Measurements from ENCODE around the gene GSX1.

Gene GSX1

GRCh38 chr13:27826379-27827353 lies 34.4 kb downstream of the GSX1 start (continued):
- no peak for TF ChIP-seq ZNF488 (tag by site-specific recombination; IDR thresholded peaks at IDR 0.05)
- no peak for TF ChIP-seq BCL6B (tag by site-specific recombination; IDR thresholded peaks at IDR 0.05)
- peak; percentile 76; the same call in 1 of the 2 replicates for TF ChIP-seq OVOL3 (tag by site-specific recombination; IDR thresholded peaks at IDR 0.05)
- 0 out of 2 replicates have a peak, but pooled peaks have one; percentile 45 for TF ChIP-seq GFI1B (tag by site-specific recombination; IDR thresholded peaks at IDR 0.05)
- TF ChIP-seq ZNF19 (tag by site-specific recombination; IDR thresholded peaks at IDR 0.05; ENCODE audit: low read depth), result no peak
- TF ChIP-seq ZBTB7A (tag by site-specific recombination; IDR thresholded peaks at IDR 0.05; ENCODE audit: low read depth), result no peak
- TF ChIP-seq ZNF785 (tag by site-specific recombination; IDR thresholded peaks at IDR 0.05), result no peak
- peak; percentile 83 for TF ChIP-seq ZNF843 (tag by site-specific recombination; IDR thresholded peaks at IDR 0.05)
- no peak for TF ChIP-seq KLF7 (tag by site-specific recombination; IDR thresholded peaks at IDR 0.05; ENCODE audit: borderline replicate concordance)
- no peak for TF ChIP-seq MEIS1 (CRISPR knock-in tag; IDR thresholded peaks at IDR 0.05; ENCODE audit: borderline replicate concordance)
- no peak for TF ChIP-seq ZNF558 (tag by site-specific recombination; IDR thresholded peaks at IDR 0.05)
- no peak for TF ChIP-seq ZNF223 (tag by site-specific recombination; IDR thresholded peaks at IDR 0.05)
- TF ChIP-seq ZBTB49 (tag by site-specific recombination; IDR thresholded peaks at IDR 0.05; ENCODE audit: low read depth), result no peak
- TF ChIP-seq ZBTB1 (tag by site-specific recombination; IDR thresholded peaks at IDR 0.05), result no peak
- no peak for TF ChIP-seq ZNF677 (tag by site-specific recombination; IDR thresholded peaks at IDR 0.05)
- TF ChIP-seq KLF10 (tag by site-specific recombination; IDR thresholded peaks at IDR 0.05), result 0 out of 2 replicates have a peak, but pooled peaks have one; percentile 55
- TF ChIP-seq ZNF239 (tag by site-specific recombination; IDR thresholded peaks at IDR 0.05), result no peak
- peak; percentile 98 for TF ChIP-seq ZEB2 (tag by site-specific recombination; IDR thresholded peaks at IDR 0.05)
- no peak for TF ChIP-seq MYNN (tag by site-specific recombination; IDR thresholded peaks at IDR 0.05; ENCODE audit: borderline replicate concordance)
- no peak for TF ChIP-seq ZNF350 (tag by site-specific recombination; IDR thresholded peaks at IDR 0.05)
- peak; percentile 34; the same call in 1 of the 2 replicates for TF ChIP-seq ZNF660 (tag by site-specific recombination; IDR thresholded peaks at IDR 0.05)
- no peak for TF ChIP-seq ZNF791 (tag by site-specific recombination; IDR thresholded peaks at IDR 0.05)
- TF ChIP-seq ZBTB20 (tag by site-specific recombination; IDR thresholded peaks at IDR 0.05), result no peak
- TF ChIP-seq ZFP41 (tag by site-specific recombination; IDR thresholded peaks at IDR 0.05; ENCODE audit: borderline replicate concordance), result no peak
- TF ChIP-seq ZNF114 (tag by site-specific recombination; IDR thresholded peaks at IDR 0.05), result no peak
- TF ChIP-seq ZNF623 (tag by site-specific recombination; IDR thresholded peaks at IDR 0.05), result no peak
- no peak for TF ChIP-seq PRDM4 (tag by site-specific recombination; IDR thresholded peaks at IDR 0.05)
- TF ChIP-seq ZNF404 (tag by site-specific recombination; IDR thresholded peaks at IDR 0.05), result no peak
- no peak for TF ChIP-seq SCRT2 (tag by site-specific recombination; IDR thresholded peaks at IDR 0.05)
- TF ChIP-seq, protein P1, sequence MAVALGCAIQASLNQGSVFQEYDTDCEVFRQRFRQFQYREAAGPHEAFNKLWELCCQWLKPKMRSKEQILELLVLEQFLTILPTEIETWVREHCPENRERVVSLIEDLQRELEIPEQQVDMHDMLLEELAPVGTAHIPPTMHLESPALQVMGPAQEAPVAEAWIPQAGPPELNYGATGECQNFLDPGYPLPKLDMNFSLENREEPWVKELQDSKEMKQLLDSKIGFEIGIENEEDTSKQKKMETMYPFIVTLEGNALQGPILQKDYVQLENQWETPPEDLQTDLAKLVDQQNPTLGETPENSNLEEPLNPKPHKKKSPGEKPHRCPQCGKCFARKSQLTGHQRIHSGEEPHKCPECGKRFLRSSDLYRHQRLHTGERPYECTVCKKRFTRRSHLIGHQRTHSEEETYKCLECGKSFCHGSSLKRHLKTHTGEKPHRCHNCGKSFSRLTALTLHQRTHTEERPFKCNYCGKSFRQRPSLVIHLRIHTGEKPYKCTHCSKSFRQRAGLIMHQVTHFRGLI (tag by site-specific recombination; IDR thresholded peaks at IDR 0.05), result no peak
- no peak for TF ChIP-seq ZNF423 (tag by site-specific recombination; IDR thresholded peaks at IDR 0.05)
- no peak for TF ChIP-seq ZNF747 (tag by site-specific recombination; IDR thresholded peaks at IDR 0.05)
- TF ChIP-seq ZNF184 (tag by site-specific recombination; IDR thresholded peaks at IDR 0.05), result peak; percentile 52; the same call in 1 of the 2 replicates
